Measurements from ENCODE around the gene OR1Q1. TPM values are rescaled to one million over a fixed set of nuclear protein-coding genes. Genes with fewer than 3 reads are reported as not detected.

Gene OR1Q1
- total RNA-seq, 4 donors from 2014 or later, result not detected

DNA sequence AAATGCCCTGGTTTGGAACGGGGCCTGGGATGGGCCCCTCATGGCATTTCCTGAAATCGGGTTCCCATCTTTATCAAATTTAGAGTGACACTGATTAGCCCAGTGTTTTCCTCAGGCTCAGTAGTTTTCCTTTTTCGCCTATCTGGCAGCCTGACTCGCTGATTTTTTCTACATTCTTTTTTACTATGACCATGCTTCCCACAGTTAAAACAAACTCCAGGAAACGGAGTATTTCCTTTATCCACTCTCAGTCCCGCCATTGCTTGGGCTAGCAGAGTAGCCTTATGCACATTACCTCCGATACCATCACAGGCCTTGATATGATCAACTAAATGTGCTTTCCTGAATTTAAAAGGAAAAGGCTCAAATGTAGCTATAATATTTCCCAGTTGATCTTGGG is 5.5 kb downstream of the OR1Q1 start:
- Histone ChIP-seq H3K27me3 (no peaks in the 10 kb centered on the region), H3K4me3 (no peak overlapping the region), H3K4me1 (no peaks in the 10 kb centered on the region), H3K36me3 (no peaks in the 10 kb centered on the region), H3K9me3 (no peaks in the 10 kb centered on the region), H3K27ac (no peak overlapping the region)
- TF ChIP-seq POLR2A (IDR thresholded peaks at IDR 0.05) (no peak), EP300 (IDR thresholded peaks at IDR 0.05; ENCODE audit: low read depth) (no peak), POLR2AphosphoS5 (IDR thresholded peaks at IDR 0.05) (no peak)
- TF ChIP-seq, protein P1, sequence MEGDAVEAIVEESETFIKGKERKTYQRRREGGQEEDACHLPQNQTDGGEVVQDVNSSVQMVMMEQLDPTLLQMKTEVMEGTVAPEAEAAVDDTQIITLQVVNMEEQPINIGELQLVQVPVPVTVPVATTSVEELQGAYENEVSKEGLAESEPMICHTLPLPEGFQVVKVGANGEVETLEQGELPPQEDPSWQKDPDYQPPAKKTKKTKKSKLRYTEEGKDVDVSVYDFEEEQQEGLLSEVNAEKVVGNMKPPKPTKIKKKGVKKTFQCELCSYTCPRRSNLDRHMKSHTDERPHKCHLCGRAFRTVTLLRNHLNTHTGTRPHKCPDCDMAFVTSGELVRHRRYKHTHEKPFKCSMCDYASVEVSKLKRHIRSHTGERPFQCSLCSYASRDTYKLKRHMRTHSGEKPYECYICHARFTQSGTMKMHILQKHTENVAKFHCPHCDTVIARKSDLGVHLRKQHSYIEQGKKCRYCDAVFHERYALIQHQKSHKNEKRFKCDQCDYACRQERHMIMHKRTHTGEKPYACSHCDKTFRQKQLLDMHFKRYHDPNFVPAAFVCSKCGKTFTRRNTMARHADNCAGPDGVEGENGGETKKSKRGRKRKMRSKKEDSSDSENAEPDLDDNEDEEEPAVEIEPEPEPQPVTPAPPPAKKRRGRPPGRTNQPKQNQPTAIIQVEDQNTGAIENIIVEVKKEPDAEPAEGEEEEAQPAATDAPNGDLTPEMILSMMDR (IDR thresholded peaks at IDR 0.05), result no peak
- in situ Hi-C loops (cut with MboI; ENCODE audit: low pct_ligation_motif_present in 1 of 4, low pct_unique_long_range_greater_than_20kb in 1 of 4, low sequenced_read_pairs in 3 of 4), result no loop called here
- DNase-seq, result no peak
- intact Hi-C loops (cut with DNase I; ENCODE audit: low total_unique reads), result no loop called here
- WGBS, 2 donors (ENCODE audit: low coverage in 1 of 2), result 61 to 73% methylated on average over 7 of the region's 7 CpGs

DNA sequence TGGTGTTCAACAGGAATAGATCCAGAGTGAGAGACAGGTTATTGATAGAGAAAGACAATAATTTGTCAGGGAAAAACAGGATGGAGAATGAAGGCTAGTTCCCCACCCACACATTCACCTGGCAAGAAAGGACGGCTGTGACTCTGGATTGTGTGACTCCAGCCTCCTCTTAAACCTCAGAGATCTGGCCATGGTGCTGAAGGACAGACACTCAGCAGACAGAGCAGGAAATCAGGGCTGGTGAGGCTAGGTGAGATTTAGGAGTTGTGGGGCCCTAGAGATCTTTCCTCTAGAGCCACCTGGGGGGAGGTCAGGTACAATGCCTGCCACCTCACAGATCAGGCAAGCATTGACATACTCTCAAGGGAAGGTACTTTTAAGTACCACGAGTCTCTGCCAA is 27.7 kb downstream of the OR1Q1 start:
- intact Hi-C loops (cut with DNase I; ENCODE audit: low total_unique reads), result no loop called here
- no peak overlapping the region for H3K4me3 ChIP-seq
- 10 to 33% methylated on average over 2 of the region's 2 CpGs for WGBS, 2 donors (ENCODE audit: low coverage in 1 of 2)
- H3K27ac ChIP-seq, result no peak overlapping the region
- no peak for TF ChIP-seq EP300 (IDR thresholded peaks at IDR 0.05; ENCODE audit: low read depth)
- TF ChIP-seq, protein P1 (IDR thresholded peaks at IDR 0.05), result no peak
- H3K27me3 ChIP-seq, result no peaks in the 10 kb centered on the region
- in situ Hi-C loops (cut with MboI; ENCODE audit: low pct_ligation_motif_present in 1 of 4, low pct_unique_long_range_greater_than_20kb in 1 of 4, low sequenced_read_pairs in 3 of 4), result loop anchor here in 1 of 4 donors (25.0 kb wide), 1 partner anchor 105 kb away; the partner anchor contains the start of gene OR1N1
- H3K4me1 ChIP-seq, result no peaks in the 10 kb centered on the region
- H3K36me3 ChIP-seq, result no peaks in the 10 kb centered on the region
- H3K9me3 ChIP-seq, result peaks cover 0 to 3% of the 10 kb centered on the region in 2 donors
- no peak for DNase-seq

DNA sequence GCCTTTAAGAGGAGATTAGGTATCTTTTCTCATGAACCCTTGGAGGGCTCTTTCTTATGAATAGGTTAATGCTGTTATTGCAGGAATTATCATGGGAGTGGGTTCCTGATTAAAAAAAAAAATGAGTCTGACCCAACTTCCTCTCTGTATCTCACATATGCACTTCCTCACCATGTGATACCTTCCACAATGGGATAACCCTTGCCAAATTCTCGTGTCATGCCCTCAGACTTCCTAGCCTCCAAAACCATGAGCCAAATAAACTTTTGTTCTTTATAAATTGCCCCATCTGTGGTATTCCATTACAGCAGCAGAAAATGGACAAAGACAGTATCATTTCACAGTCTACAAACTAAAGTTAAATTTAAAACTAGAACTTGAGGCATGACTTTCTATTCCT is 41.8 kb downstream of the OR1Q1 start:
- intact Hi-C loops (cut with DNase I; ENCODE audit: low total_unique reads) (no loop called here), in situ Hi-C loops (cut with MboI; ENCODE audit: low pct_ligation_motif_present in 1 of 4, low pct_unique_long_range_greater_than_20kb in 1 of 4, low sequenced_read_pairs in 3 of 4) (no loop called here)
- no peak for DNase-seq
- Histone ChIP-seq H3K27me3 (no peaks in the 10 kb centered on the region), H3K36me3 (no peaks in the 10 kb centered on the region), H3K9me3 (no peaks in the 10 kb centered on the region), H3K27ac (no peak overlapping the region), H3K4me1 (no peaks in the 10 kb centered on the region), H3K4me3 (no peak overlapping the region)
- WGBS, 2 donors (ENCODE audit: low coverage in 1 of 2), result 11 to 33% methylated on average over 1 of the region's 1 CpG
- no peak for TF ChIP-seq POLR2AphosphoS5 (IDR thresholded peaks at IDR 0.05)
- TF ChIP-seq, protein P1 (IDR thresholded peaks at IDR 0.05), result no peak
- no peak for TF ChIP-seq EP300 (IDR thresholded peaks at IDR 0.05; ENCODE audit: low read depth)
- no peak for TF ChIP-seq POLR2A (IDR thresholded peaks at IDR 0.05)

DNA sequence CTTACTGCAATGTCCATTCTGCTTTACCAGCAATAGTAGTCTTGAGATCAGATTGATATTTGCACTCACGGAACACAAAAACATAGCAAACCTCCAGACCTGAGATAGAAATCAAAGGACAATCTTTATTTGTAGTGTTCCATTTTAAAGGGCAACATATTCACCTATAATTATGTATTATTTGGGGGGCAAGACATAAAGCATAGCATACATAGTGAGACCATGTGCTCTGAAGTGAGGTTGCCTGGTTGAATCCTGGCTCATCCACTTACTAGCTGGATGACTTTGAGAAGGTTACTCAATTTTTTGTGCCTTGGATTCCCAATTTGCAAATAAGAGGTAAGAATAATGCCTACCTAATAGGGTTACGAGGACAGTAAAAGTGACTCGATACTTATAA is 43.0 kb downstream of the OR1Q1 start, which contains the start of gene OR1B1:
OR1B1 (minus strand) TSS at position 101 of the 400 bp plus-strand sequence.
- intact Hi-C loops (cut with DNase I; ENCODE audit: low total_unique reads), result no loop called here

More for the DNA sequence above, 43.0 kb downstream of the OR1Q1 start, which contains the start of gene OR1B1:
- 94 to 100% methylated on average over 2 to 3 of the region's 3 CpGs for WGBS, 2 donors (ENCODE audit: low coverage in 1 of 2)
- in situ Hi-C loops (cut with MboI; ENCODE audit: low pct_ligation_motif_present in 1 of 4, low pct_unique_long_range_greater_than_20kb in 1 of 4, low sequenced_read_pairs in 3 of 4), result no loop called here
- Histone ChIP-seq H3K9me3 (no peaks in the 10 kb centered on the region), H3K4me1 (no peaks in the 10 kb centered on the region), H3K36me3 (no peaks in the 10 kb centered on the region), H3K27me3 (no peaks in the 10 kb centered on the region), H3K27ac (no peak within 1 kb of the TSS), H3K4me3 (no peak within 1 kb of the TSS)
- no peak for DNase-seq
- TF ChIP-seq, protein P1 (IDR thresholded peaks at IDR 0.05), result no peak
